Activated CD8-positive, alpha-beta T cell treated with anti-CD3 and anti-CD28 coated beads for 36 hours (primary cell): ENCODE results near the gene NFATC4. TPM values are rescaled to one million over a fixed set of nuclear protein-coding genes. Genes with fewer than 3 reads are reported as not detected.

ENCODE experiments used
- ATAC-seq: fragments of 200-7000 bp; cut with Tn5 transposase; one replicate; pipeline ENCODE4 v1.10.0; 2021; ENCODE audit warnings: mild to moderate bottlenecking, moderate library complexity
- CTCF ChIA-PET: fragments of 350-600 bp; sonication (Branson Sonifier 250); formaldehyde crosslinking; loops from one replicate; lab custom pipeline; 2021; ENCODE audit warnings: antibody characterized with exemption; lab: Charles Lee
- POLR2A ChIA-PET: fragments of 350-600 bp; sonication (Branson Sonifier 250); formaldehyde crosslinking; loops from one replicate; lab custom pipeline; 2021; ENCODE audit warnings: antibody characterized with exemption; lab: Charles Lee
- DNase-seq: peaks from one replicate; pipeline ENCODE4 v3.0.0-alpha.2; 2020
- H3K27ac Mint-ChIP-seq: one replicate; pipeline ENCODE4 v1.8.0; 2021; ENCODE audit warnings: mild to moderate bottlenecking, mixed read lengths
- H3K27me3 Mint-ChIP-seq: one replicate; pipeline ENCODE4 v1.8.0; 2021; ENCODE audit warnings: mixed read lengths
- H3K36me3 Mint-ChIP-seq: one replicate; pipeline ENCODE4 v1.8.0; 2021; ENCODE audit warnings: low read depth, mixed read lengths
- H3K4me1 Mint-ChIP-seq: one replicate; pipeline ENCODE4 v1.8.0; 2021; ENCODE audit warnings: low read depth, mixed read lengths
- H3K4me3 Mint-ChIP-seq: one replicate; pipeline ENCODE4 v1.8.0; 2021; ENCODE audit warnings: mild to moderate bottlenecking, moderate library complexity, mixed read lengths
- H3K9me3 Mint-ChIP-seq: one replicate; pipeline ENCODE4 v1.8.0; 2021; ENCODE audit warnings: mixed read lengths
- CTCF ChIP-seq: fragments of 200-600 bp; IDR thresholded peaks from one replicate; pipeline ENCODE4 v1.8.0; 2022; ENCODE audit warnings: antibody characterized with exemption, mild to moderate bottlenecking
- intact Hi-C: fragments of 100-400 bp; cut with micrococcal nuclease; formaldehyde crosslinking; loops from one replicate; pipeline ENCODE4 v1.10.0; 2022
- total RNA-seq, 2 experiments: library from RNA; stranded (reverse); gene quantifications; one replicate each; pipeline ENCODE4 v1.2.3, GENCODE V29; 2021

NFATC4 gene
- total RNA-seq = 1 to 10 TPM; 1.3 to 2.0 TPM

GRCh38 chr14:24367514-24368211 lies at the start of gene NFATC4:
Gene NFATC4 (plus strand): TSS chr14:24368184. CDS start chr14:24368341, 157 bp downstream.
- intact Hi-C loops = loop anchor here (5.0 kb wide), 1 partner anchor 65 kb away; no protein-coding TSS in a partner anchor
- ATAC-seq (no peak), DNase-seq (peak; percentile 53)
- Mint-ChIP-seq H3K4me3 (peak within 1 kb of the TSS; percentile 61), H3K27ac (no peak within 1 kb of the TSS), H3K4me1 (peaks cover 32% of the 10 kb centered on the region), H3K9me3 (no peaks in the 10 kb centered on the region), H3K27me3 (peaks cover 37% of the 10 kb centered on the region), H3K36me3 (no peaks in the 10 kb centered on the region)
- ChIA-PET CTCF (interaction anchor here (1.4 to 6.3 kb wide), 2 partner anchors 34 to 63 kb away, joined by 7 to 30 read pairs; partner anchors contain the start of gene ADCY4), POLR2A (interaction anchor here (1.4 kb wide), 1 partner anchor 63 kb away, joined by 7 read pairs; the partner anchor contains the start of genes CBLN3 and KHNYN)
- no peak for TF ChIP-seq CTCF

- Mint-ChIP-seq H3K9me3 (no peaks in the 10 kb centered on the region), H3K4me3 (no peak overlapping the region)
- POLR2A ChIA-PET = interaction anchor here (0.6 kb wide), 1 partner anchor 12 kb away, joined by 3 read pairs; no protein-coding TSS in a partner anchor
Observed at GRCh38 chr14:24321212-24321975, 46.6 kb upstream of the NFATC4 start.

GRCh38 chr14:24322672-24323071 lies 45.3 kb upstream of the NFATC4 start:
- DNase-seq (no peak), ATAC-seq (no peak)
- intact Hi-C loops = no loop called here
- Mint-ChIP-seq H3K27ac (no peak overlapping the region), H3K27me3 (no peaks in the 10 kb centered on the region), H3K9me3 (no peaks in the 10 kb centered on the region), H3K36me3 (no peaks in the 10 kb centered on the region), H3K4me1 (peaks cover 7% of the 10 kb centered on the region), H3K4me3 (no peak overlapping the region)
- ChIA-PET CTCF (interaction anchor here (1.2 to 10.2 kb wide), 4 partner anchors 11 to 109 kb away, joined by 3 to 88 read pairs (median 12); partner anchors contain the start of genes ADCY4, CIDEB and LTB4R), POLR2A (interaction anchor here (1.2 kb wide), 1 partner anchor 12 kb away, joined by 4 read pairs; the partner anchor contains the start of gene LTB4R2)
- no peak for TF ChIP-seq CTCF

More at GRCh38 chr14:24321212-24321975, 46.6 kb upstream of the NFATC4 start:
- DNase-seq = no peak
- H3K4me1 Mint-ChIP-seq = peaks cover 6% of the 10 kb centered on the region
- no peak for ATAC-seq
- H3K36me3 Mint-ChIP-seq = no peaks in the 10 kb centered on the region
- CTCF ChIA-PET = interaction anchor here (1.0 to 10.2 kb wide), 5 partner anchors 8 to 13 kb away, joined by 3 to 88 read pairs (median 5); partner anchors contain the start of genes ADCY4, CIDEB, LTB4R and LTB4R2
- no peak for TF ChIP-seq CTCF
- H3K27me3 Mint-ChIP-seq = no peaks in the 10 kb centered on the region
- H3K27ac Mint-ChIP-seq = no peak overlapping the region
- intact Hi-C loops = no loop called here

GRCh38 chr14:24323341-24323740 lies 44.6 kb upstream of the NFATC4 start:
- POLR2A ChIA-PET = interaction anchor here (1.2 kb wide), 1 partner anchor 13 kb away, joined by 4 read pairs; the partner anchor contains the start of gene LTB4R2
- CTCF ChIA-PET = interaction anchor here (0.8 to 10.2 kb wide), 4 partner anchors 10 to 108 kb away, joined by 3 to 88 read pairs (median 12); partner anchors contain the start of genes ADCY4, CIDEB and RIPK3
- no peaks in the 10 kb centered on the region for H3K27me3 Mint-ChIP-seq
- TF ChIP-seq CTCF = no peak
- DNase-seq (no peak), ATAC-seq (no peak)
- H3K9me3 Mint-ChIP-seq = no peaks in the 10 kb centered on the region
- peaks cover 7% of the 10 kb centered on the region for H3K4me1 Mint-ChIP-seq
- H3K4me3 Mint-ChIP-seq = no peak overlapping the region
- intact Hi-C loops = no loop called here
- H3K27ac Mint-ChIP-seq = no peak overlapping the region
- no peaks in the 10 kb centered on the region for H3K36me3 Mint-ChIP-seq
